B cell (primary cell): Measurements from ENCODE around the gene NLGN4Y. TPM values are rescaled to one million over a fixed set of nuclear protein-coding genes. Genes with fewer than 3 reads are reported as not detected.

Experiments used
- ATAC-seq: fragments of 200-7000 bp; cut with Tn5 transposase; one replicate; pipeline ENCODE4 v1.10.0; 2021; ENCODE audit warnings: low read depth, mild to moderate bottlenecking, moderate number of reproducible peaks, moderate library complexity
- CTCF ChIA-PET: fragments of 350-600 bp; sonication (Branson Sonifier 250); formaldehyde crosslinking; loops from one replicate; lab custom pipeline; 2021; ENCODE audit warnings: antibody characterized with exemption, inconsistent platforms; lab: Charles Lee
- POLR2A ChIA-PET: fragments of 350-600 bp; sonication (Branson Sonifier 250); formaldehyde crosslinking; loops from one replicate; lab custom pipeline; 2021; ENCODE audit warnings: antibody characterized with exemption; lab: Charles Lee
- DNase-seq: peaks from one replicate; pipeline ENCODE4 v3.0.0; 2013
- H2AFZ ChIP-seq: 2 replicates; pipeline ENCODE4 v1.6.1; 2012; ENCODE audit warnings: mild to moderate bottlenecking, low read depth, low read length; ENCODE audit not compliant: insufficient read depth, poor library complexity, severe bottlenecking
- H3K27ac ChIP-seq, 2 donors: 1 replicate in 1 of 2; 2 replicates in 1 of 2; pipeline ENCODE4 v1.5.1; 2012 to 2013; ENCODE audit warnings: low read length in 2 of 2, mild to moderate bottlenecking in 2 of 2, moderate library complexity in 1 of 2
- H3K27me3 ChIP-seq, 4 experiments: fragments of 200-600 bp in 1 of 4; sonication (generic) in 1 of 4; replicated peaks in 1 of 4; 1 replicate in 2 of 4; 2 replicates in 2 of 4; pipeline versions ENCODE4 v1.6.1 to v1.7.0; 2013 to 2016; ENCODE audit warnings: low read length in 3 of 4, mild to moderate bottlenecking in 2 of 4, mixed read lengths in 1 of 4, moderate library complexity in 1 of 4; ENCODE audit not compliant: insufficient read depth in 4 of 4, control insufficient read depth in 3 of 4; ENCODE audit errors: control extremely low read depth in 1 of 4
- H3K36me3 ChIP-seq, 2 experiments: replicated peaks in 1 of 2; 1 replicate in 1 of 2; 2 replicates in 1 of 2; pipeline versions ENCODE4 v1.6.1 to v1.7.1; 2013; ENCODE audit warnings: low read length in 1 of 2; ENCODE audit not compliant: insufficient read depth in 2 of 2, control insufficient read depth in 1 of 2; ENCODE audit errors: control extremely low read depth in 1 of 2, extremely low read depth in 1 of 2
- H3K4me1 ChIP-seq, 2 donors: fragments of 200-600 bp in 1 of 2; sonication (generic) in 1 of 2; 1 replicate in 1 of 2; 2 replicates in 1 of 2; pipeline versions ENCODE4 v1.5.1 to v1.6.1; 2013 to 2017; ENCODE audit warnings: low read length in 2 of 2; ENCODE audit not compliant: control insufficient read depth in 2 of 2, insufficient read depth in 2 of 2
- H3K4me2 ChIP-seq: replicated peaks from 2 replicates; pipeline ENCODE3; 2012; ENCODE audit warnings: mild to moderate bottlenecking, low read depth, low read length; ENCODE audit not compliant: poor library complexity, severe bottlenecking
- H3K4me3 ChIP-seq, 5 experiments: fragments of 200-600 bp in 1 of 5; sonication (generic) in 1 of 5; 1 replicate in 3 of 5; 2 replicates in 2 of 5; pipeline versions ENCODE4 v1.5.1 to v1.7.0; 2011 to 2016; ENCODE audit warnings: low read length in 4 of 5, mild to moderate bottlenecking in 4 of 5, low read depth in 2 of 5, control low read depth in 1 of 5, moderate library complexity in 1 of 5; ENCODE audit not compliant: insufficient read depth in 1 of 5; ENCODE audit errors: control extremely low read depth in 1 of 5, extremely low read depth in 1 of 5
- H3K79me2 ChIP-seq: fragments of 200-600 bp; sonication (generic); one replicate; pipeline ENCODE4 v1.6.0; 2016; ENCODE audit warnings: low read length; ENCODE audit not compliant: control insufficient read depth, insufficient read depth
- H3K9ac ChIP-seq: fragments of 200-600 bp; sonication (generic); 2 replicates; pipeline ENCODE4 v1.6.1; 2017; ENCODE audit warnings: mild to moderate bottlenecking, low read length, moderate library complexity
- H3K9me3 ChIP-seq, 3 donors: one replicate each; pipeline versions ENCODE4 v1.6.1 to v1.7.1; 2013; ENCODE audit warnings: low read length in 2 of 3; ENCODE audit not compliant: control insufficient read depth in 2 of 3, insufficient read depth in 1 of 3; ENCODE audit errors: control extremely low read depth in 1 of 3
- H4K20me1 ChIP-seq: 2 replicates; pipeline ENCODE4 v1.6.0; 2012; ENCODE audit warnings: mild to moderate bottlenecking, low read length; ENCODE audit not compliant: insufficient read depth, control insufficient read depth, poor library complexity, severe bottlenecking
- H3K27ac Mint-ChIP-seq: one replicate; pipeline ENCODE4 v1.8.0; 2021; ENCODE audit warnings: mixed read lengths
- H3K27me3 Mint-ChIP-seq: one replicate; pipeline ENCODE4 v1.8.0; 2021; ENCODE audit warnings: mixed read lengths
- H3K4me1 Mint-ChIP-seq: one replicate; pipeline ENCODE4 v1.8.0; 2021; ENCODE audit warnings: mixed read lengths
- H3K4me3 Mint-ChIP-seq: one replicate; pipeline ENCODE4 v1.8.0; 2021; ENCODE audit warnings: mixed read lengths
- H3K9me3 Mint-ChIP-seq: one replicate; pipeline ENCODE4 v1.8.0; 2022; ENCODE audit warnings: mixed read lengths; ENCODE audit not compliant: insufficient read depth
- EZH2 ChIP-seq: IDR thresholded peaks from 2 replicates; pipeline ENCODE4 v1.6.1; 2012; ENCODE audit warnings: borderline replicate concordance, low read depth, mild to moderate bottlenecking, moderate library complexity, low read length; ENCODE audit not compliant: insufficient read depth, poor library complexity, severe bottlenecking
- WGBS: methylation state at CpG from one replicate; pipeline ENCODE4 v1.1.5; 2013; ENCODE audit warnings: missing lambda C conversion rate; ENCODE audit not compliant: insufficient coverage; 5-methylcytosine and 5-hydroxymethylcytosine counted together
- intact Hi-C: fragments of 100-400 bp; cut with micrococcal nuclease; formaldehyde crosslinking; loops from one replicate; pipeline ENCODE4 v1.10.0; 2022
- polyA plus RNA-seq: library from polyadenylated mRNA; depleted of rRNA; stranded (reverse); fragments of >200 nt; gene quantifications from 2 replicates; pipeline ENCODE4 v1.2.3, GENCODE V29; 2012
- total RNA-seq, 2 donors: library from RNA; stranded (reverse); fragments of 120-200 nt in 1 of 2; gene quantifications; 1 replicate in 1 of 2; 2 replicates in 1 of 2; pipeline versions ENCODE4 v1.2.3 to v1.2.4, GENCODE V29; 2013 to 2022
- TF ChIP-seq, protein P1 (sequence below): fragments of 200-600 bp; IDR thresholded peaks from one replicate; pipeline ENCODE4 v1.8.0; 2022; ENCODE audit warnings: antibody characterized with exemption, mild to moderate bottlenecking

The NLGN4Y gene
- total and polyA plus RNA-seq, 2 donors (not counting 1 experiment from before 2014, with no cell fraction given) = 1.9 TPM; not detected in 1

- H2AFZ ChIP-seq = no peak overlapping the region
- H3K4me3 ChIP-seq = no peak overlapping the region
- Mint-ChIP-seq H3K4me3 (no peak overlapping the region), H3K27me3 (no peaks in the 10 kb centered on the region), H3K4me1 (no peaks in the 10 kb centered on the region), H3K9me3 (no peaks in the 10 kb centered on the region), H3K27ac (no peak overlapping the region)
- H3K9me3 ChIP-seq = no peaks in the 10 kb centered on the region
- H3K27me3 ChIP-seq = no peaks in the 10 kb centered on the region
- H3K79me2 ChIP-seq = no peaks in the 10 kb centered on the region
- CTCF ChIA-PET = no interaction called here
- H3K36me3 ChIP-seq = no peaks in the 10 kb centered on the region
- no peak overlapping the region for H3K9ac ChIP-seq
- no peak for TF ChIP-seq EZH2
- TF ChIP-seq, protein P1, sequence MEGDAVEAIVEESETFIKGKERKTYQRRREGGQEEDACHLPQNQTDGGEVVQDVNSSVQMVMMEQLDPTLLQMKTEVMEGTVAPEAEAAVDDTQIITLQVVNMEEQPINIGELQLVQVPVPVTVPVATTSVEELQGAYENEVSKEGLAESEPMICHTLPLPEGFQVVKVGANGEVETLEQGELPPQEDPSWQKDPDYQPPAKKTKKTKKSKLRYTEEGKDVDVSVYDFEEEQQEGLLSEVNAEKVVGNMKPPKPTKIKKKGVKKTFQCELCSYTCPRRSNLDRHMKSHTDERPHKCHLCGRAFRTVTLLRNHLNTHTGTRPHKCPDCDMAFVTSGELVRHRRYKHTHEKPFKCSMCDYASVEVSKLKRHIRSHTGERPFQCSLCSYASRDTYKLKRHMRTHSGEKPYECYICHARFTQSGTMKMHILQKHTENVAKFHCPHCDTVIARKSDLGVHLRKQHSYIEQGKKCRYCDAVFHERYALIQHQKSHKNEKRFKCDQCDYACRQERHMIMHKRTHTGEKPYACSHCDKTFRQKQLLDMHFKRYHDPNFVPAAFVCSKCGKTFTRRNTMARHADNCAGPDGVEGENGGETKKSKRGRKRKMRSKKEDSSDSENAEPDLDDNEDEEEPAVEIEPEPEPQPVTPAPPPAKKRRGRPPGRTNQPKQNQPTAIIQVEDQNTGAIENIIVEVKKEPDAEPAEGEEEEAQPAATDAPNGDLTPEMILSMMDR = no peak
- DNase-seq (no peak), ATAC-seq (no peak)
- no peaks in the 10 kb centered on the region for H4K20me1 ChIP-seq
- H3K27ac ChIP-seq = no peak overlapping the region
- POLR2A ChIA-PET = no interaction called here
- intact Hi-C loops = no loop called here
- no peaks in the 10 kb centered on the region for H3K4me1 ChIP-seq
- H3K4me2 ChIP-seq = no peak overlapping the region
These were observed 231.2 kb downstream of the NLGN4Y start for GRCh38 chrY:14755571-14755970.

GRCh38 chrY:14762903-14763302 is 238.6 kb downstream of the NLGN4Y start:
- H3K27ac Mint-ChIP-seq = no peak overlapping the region
- H3K27me3 Mint-ChIP-seq = no peaks in the 10 kb centered on the region

More at GRCh38 chrY:14762903-14763302, 238.6 kb downstream of the NLGN4Y start:
- ChIA-PET CTCF (no interaction called here), POLR2A (no interaction called here)
- Histone ChIP-seq H3K9ac (no peak overlapping the region), H4K20me1 (no peaks in the 10 kb centered on the region), H3K79me2 (no peaks in the 10 kb centered on the region), H3K9me3 (no peaks in the 10 kb centered on the region), H3K27me3 (no peaks in the 10 kb centered on the region), H3K36me3 (no peaks in the 10 kb centered on the region), H3K4me1 (no peaks in the 10 kb centered on the region), H3K4me3 (no peak overlapping the region), H3K4me2 (no peak overlapping the region), H3K27ac (no peak overlapping the region), H2AFZ (no peak overlapping the region)
- no peaks in the 10 kb centered on the region for H3K9me3 Mint-ChIP-seq
- H3K4me3 Mint-ChIP-seq = no peak overlapping the region
- ATAC-seq = no peak
- DNase-seq = no peak
- WGBS = no CpG with 5 or more reads among the region's 1 CpG
- H3K4me1 Mint-ChIP-seq = no peaks in the 10 kb centered on the region
- TF ChIP-seq, protein P1 = no peak
- TF ChIP-seq EZH2 = no peak
- intact Hi-C loops = no loop called here
